T follicular helper cell (primary cell): ENCODE results near the gene ZC3HAV1L.
"Not testable (repeated sequence)": the region's sequence is repeated elsewhere in the genome, so short reads cannot be mapped to it uniquely, and the experiment has no call there.

ENCODE experiments used
- DNase-seq: peaks from one replicate; pipeline ENCODE4 v3.0.0-alpha.2; 2020; ENCODE audit warnings: low read depth

The ZC3HAV1L gene

DNA sequence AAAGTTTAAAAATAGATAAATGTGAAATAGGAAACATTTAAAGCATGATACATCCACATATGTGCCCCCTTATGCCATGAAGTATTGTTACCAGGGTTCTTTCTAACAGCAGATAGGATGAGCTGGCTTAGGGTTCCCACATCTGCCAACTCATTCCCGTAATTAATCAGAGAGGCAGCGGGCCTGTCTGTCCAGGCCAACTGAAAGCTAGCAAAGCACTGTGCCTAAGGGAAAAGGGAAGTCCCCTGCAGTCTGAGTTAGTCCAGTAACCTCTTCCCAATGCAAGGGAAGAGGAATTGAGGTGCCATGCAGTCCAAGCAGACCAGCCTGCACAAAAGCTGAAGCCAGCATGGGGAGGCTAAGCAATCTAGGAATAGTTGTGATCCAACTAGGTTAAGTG, 18.3 kb upstream of the ZC3HAV1L start:
- DNase-seq = no peak

DNA sequence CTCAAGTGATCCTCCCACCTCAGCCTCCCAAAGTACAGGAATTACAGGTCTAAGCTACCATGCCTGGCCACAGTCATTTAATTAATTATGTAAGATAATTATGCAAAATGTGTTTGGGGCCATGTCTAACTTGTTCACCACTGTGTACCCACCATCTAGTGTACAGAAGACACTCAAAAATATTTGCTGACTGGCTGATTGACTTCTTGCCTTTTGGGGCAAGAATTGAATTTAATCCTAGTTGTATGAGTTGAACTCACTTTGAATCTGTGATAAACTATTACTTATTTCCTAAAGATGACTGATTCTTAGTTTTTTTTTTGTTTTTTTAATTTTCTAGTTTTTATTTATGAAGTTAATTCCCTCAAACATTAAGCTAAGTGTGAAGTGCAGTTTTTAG, 15.8 kb upstream of the ZC3HAV1L start:
- DNase-seq = no peak

DNA sequence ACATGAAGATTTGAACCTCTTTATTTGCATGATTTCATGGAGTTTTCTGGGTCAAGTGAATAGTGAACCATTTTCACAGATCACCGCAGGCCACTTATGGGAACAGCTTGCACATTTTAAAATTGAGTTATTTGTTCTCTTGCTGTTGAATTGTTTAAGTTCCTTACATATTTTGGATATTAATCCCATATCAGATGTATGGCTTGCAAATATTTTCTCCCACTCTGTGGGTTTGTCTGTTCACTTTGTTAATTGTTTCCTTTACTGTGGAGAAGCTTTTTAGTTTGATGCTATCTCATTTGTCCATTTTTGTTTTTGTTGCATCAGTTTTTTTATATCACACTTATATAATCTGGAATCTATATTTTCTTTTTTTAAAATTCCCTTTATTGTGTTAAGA, 14.1 kb upstream of the ZC3HAV1L start:
- no peak for DNase-seq

DNA sequence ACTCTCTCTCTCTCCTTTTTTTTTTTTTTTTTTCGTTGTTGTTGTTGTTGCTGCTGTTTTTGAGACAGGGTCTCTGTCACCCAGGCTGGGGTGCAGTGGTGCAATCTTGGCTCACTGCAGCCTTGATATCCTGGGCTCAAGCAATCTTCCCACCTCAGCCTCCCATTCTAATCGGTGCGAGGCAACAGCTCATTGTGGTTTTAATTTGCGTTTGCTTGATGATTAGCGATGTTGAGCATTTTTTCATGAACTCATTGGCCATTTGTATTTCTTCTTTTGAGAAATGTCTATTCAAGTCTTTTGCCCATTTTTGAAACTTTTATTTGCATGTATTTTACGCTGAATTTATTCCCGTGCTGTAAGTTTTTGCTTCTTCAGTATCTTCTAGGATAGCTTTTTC, 13.3 kb upstream of the ZC3HAV1L start:
- no peak for DNase-seq

DNA sequence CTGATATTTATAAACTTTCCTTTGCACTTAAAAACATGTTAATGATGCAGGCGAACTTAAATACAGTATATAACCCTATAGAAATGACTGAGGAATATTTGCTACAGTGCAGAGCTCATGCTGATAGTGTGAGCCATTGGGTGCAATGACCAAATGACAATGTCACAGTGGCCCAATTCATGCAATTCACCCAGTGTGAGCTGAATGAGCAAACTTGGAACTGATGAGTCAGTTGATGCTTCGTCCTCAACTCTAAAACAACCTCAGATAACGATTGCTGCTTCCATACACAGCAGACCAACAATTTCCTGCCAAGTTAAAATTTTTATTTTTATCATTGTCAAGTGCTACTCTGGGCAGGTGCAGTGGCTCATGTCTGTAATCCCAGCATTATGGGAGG, 12.1 kb upstream of the ZC3HAV1L start:
- DNase-seq = no peak

DNA sequence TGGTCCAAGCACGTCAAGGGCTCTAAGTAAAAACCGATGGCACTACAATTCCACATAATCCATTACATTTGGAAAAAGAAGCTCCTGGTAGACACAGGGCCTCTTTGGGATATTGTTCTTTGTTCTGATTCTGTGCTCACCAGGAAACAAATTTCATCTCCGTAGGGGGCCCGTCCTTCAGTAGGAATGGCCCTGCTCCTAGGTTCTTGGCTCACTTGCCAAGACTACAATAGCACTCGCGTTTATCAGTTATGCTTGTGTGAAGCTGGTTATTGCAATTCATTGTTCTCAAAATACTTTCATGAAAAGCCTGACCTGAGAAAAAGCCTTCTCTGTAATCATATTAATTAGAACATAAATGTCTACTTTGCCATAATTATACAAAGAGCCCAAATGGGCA, 10.3 kb upstream of the ZC3HAV1L start:
- DNase-seq = no peak

DNA sequence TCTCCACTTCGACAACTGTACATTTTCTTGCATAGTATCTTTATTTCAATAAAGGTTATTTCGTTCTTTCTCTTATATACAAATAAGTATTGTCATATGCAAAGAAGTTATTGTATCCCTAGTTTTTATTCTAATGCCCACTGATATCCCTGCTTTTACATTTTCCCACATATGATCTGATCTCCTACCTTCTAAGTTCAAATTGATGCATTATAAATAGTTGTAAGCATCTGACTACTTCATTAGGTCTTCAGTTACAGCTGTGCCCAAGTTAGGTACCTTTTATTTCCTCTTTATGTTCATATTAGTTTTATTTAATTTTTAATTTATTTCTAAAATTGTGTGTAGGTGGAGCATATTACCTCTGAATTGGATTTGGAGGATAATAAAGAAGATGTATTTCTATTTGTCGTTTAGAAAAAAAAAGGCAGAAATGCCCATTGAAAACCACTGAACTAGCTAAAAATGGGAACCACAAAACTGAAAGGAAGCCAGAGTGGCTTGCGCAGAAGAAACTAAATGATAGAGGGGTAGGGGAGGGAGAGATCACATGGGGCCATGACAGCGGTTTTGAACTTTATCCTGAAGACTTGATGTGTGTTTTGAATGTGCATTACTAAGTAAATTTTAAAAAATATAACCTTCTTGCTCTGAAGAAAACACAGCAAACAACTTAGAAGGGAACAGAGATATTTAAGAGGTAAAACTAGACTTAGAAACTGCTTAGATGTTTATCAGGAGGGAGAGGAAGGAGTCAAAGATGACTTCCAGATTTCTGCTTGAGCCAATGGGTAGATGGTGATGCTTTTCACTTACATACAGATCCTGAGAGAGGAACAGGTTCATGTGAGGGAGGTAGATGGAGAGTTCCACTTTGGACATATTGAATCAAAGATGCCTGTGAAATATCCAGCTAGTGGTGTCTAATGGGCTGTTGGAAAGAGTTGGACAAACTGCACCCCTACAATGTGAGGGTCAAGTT, 9.3 kb upstream of the ZC3HAV1L start:
- no peak for DNase-seq

DNA sequence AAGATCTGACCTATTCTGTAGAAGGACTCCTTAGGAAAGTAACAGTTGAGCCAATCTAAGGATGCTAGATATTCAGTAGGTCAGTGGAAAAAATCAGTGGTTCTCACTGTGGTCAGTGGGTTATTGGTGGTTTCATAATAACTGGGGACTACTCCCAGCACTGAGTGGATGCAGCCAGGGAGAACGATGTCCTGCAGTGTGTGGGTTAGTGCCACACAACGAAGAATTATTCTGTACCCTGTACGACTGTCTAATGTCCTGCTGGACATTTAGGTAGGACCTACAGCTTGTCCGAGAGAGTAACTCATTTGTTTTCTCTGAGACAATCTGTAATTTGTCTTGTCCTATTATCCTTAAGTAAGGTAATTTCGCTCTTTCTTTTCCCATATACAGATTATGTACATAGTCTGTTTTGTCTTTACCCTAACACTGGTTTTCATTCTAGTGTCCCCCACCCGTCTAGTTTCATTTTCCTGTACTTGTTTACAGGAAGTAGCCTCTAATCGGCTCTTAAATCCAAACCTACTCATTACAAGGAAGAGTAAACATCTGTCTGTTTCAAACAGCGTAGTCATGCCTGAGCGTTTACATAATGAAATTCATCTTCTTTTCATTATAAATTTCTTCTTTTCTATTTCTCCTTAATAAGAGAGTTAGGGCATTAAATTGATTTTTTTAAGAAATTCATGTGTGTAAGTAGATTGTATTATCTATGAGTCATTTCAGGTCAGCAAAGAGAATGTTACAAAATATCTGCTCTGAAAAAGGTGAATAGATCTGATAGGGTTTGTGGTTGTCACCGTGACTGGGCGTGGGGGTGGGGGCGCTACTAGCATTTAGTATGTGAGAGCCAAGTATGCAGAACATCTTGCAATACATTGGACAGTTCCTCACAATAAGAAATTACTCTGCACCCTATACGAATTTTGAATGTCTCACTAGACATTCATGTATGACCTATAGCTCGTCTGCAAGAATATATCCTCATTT, 8.3 kb upstream of the ZC3HAV1L start:
- peak; percentile 58 for DNase-seq

DNA sequence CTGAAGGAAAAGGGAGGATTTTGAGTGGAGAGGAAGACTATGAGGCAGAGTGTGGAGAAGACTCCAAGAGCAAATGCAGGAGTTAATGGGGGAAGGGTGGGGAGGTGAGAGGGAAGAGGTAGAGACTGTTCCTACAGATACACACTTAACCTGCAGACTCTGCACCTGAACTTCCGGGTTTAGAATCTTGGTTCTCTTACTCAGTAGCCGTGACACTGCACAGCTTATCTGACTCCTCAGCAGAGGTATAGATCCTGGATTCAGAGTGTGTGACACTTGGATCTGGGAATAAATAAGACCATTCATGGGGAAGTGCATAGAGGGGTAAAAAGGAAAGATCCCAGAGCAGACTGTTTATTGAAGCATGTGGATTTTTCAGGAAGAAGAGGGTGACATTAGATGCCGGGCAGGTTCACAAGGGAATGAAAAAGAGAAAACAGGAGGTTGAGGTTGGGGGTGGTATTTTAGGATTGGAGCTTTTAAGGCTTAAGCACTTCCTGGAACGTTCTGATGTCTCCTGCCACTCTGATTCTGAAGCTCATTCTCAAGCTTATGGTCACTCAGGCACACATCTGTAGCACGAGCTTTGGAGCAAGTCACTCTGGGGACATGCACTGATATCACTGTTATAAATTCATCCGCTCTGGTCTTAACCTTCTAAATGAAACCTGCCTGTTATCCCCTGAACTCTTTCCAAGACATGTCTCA, 5.7 kb upstream of the ZC3HAV1L start:
- no peak for DNase-seq

DNA sequence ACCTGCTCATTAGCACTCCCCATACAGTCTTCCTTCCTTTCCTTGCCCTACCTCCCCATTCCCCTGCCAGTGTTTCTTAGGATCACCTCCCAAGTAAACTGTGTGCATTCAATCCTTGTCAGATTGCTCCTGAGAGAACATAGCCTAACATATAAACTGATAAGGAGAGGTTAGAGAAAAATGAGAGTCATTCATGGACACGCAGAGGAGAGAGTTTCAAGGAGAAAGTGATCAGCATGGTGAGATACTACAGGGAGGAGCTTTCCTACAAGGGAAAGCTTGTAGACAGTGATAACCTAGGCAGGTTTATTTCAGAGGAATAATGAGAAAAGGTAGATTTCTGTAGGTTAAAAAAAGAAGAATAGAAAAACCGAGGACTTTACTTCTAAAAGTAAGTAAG, 2.8 kb upstream of the ZC3HAV1L start:
- DNase-seq = no peak

DNA sequence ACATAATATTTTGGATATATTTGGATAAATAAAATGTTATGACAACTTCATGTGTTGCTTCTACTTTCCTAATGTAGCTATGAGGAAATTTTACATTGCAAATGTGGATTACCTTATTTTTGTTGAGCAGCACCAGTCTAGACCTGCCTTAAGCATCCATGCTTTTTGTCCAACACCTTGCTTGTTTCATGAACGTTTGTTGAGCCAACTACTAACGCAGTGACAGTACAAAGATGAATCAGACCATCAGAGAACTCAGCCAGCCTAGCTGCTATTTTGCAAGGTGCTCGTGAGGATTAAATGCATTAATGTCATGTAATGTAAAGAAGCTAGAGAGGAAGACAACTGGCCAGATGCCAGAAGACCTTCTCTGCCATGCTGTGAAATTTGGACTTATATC, 1.1 kb upstream of the ZC3HAV1L start:
- DNase-seq = no peak

DNA sequence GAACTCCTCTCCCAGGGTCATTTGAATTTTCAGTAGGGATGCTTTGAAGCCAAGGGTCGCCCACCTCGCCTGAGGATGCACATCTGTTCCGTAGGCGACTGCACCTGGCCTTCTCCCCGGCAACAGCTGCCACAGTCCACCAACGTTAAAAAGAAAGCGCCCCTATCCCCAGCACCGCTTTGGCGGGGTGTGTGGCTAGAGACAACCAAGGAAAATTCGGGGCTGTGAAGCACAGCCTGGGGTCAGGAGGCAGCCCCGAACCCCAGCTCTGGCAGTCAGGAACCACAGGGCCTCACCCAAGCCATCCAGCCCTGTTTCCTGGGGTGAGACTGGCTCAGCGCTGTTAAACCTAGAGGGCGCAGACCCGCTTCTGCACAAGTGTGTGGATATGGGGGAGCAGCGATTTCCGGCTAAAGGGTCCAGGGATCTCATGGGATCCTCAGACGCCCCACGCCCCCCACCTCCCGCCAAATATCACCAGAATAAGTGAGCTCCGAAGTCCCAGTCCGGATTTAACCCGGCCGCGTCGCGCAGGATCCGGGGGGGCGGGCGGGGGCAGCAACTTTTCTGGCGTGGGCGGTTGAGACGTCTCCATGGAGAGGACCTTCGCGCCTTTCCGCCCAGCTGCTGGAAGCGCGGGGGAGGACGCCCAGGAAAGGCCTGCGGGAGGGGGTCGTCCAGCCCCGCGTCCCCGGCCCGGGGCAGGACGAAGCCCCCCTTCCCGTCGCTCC, 822 bp downstream of the ZC3HAV1L start:
- DNase-seq = no peak

DNA sequence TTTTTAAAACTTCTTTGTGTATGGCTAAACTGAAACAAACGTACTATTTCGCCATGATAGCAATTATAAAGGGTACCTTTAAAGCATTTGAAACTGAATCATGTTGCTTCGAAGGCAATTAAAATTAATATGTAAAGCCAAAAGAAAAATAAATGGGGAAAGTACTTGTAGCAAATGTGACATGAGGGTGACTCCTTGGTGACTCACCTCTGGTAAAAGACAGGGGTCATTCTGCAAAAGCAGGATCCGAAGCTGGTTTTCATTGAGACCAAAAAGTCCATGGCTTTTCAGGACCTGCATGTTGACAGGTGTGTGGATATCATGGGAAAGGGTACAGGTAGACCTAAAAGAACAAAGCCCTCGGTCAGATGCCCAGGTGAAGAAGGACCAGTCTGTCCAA, 1.5 kb downstream of the ZC3HAV1L start:
- no peak for DNase-seq

DNA sequence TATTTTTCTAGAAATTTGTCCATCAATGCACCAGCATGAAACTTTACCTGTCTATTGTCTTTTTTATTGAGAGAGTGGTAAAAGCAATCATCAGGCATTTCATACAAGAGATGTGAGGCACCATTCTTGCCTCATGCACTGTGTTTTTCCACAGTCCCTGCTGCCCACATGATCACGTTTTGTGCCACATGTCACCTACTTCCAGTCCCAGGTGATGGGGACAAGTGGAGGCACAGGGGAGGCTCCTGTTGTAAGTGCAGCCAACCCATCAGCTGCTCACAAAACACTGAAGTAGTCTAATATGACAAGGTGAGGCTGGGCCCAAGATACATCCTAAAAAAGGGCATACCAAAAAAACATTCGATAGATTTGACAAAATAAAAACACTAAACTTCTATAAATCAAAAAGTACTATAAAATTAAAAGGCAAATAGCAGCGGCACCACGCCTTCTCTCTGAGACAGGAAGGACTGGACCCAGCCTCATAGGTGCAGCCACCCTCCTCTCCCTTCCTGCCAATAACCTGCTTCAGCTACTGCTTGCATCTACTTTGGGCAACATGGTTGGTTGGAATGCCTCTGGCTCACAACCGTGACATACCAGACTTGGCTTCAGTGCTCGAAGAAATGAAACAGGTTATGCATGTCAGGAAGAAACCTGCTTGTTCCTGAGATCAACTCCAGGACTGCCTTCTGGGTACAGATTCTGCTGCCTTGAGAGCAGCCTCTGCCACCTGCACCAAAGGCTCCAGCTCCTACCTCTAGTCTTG, 2.3 kb downstream of the ZC3HAV1L start:
- DNase-seq = no peak

DNA sequence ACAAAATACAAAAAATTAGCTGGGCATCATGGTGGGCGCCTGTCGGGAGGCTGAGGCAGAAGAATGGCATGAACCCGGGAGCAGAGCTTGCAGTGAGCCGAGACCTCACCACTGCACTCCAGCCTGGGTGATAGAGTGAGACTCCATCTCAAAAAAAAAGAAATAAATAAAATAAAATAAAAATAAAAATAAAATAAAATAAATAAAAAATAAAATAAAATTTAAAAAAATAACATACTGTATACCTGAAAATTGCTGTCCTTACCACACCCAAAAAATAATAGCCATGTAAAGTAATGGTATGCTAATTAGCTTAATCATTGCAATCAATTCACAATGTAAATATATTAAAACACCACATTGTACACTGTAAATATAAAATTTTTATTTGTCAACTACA, 3.4 kb downstream of the ZC3HAV1L start:
- DNase-seq = no peak

DNA sequence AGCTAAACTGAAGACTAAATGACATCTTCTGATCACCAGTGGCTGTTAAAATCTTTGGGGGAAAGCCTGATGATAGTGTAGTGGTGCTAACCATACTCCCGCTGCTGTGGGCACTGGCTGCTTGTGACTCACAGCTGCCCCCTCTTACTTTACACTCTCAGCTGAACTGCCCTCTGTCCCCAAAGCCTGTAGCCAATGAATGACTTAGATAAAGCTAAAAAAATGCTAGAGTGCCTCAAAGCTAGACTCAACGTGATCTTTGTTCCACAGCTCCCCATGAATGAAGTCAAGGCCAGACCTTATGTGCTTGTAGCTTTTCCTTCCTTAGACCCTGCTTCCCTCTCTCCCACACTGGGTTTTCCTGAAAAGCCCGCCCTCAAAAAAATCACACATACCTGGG, 6.5 kb downstream of the ZC3HAV1L start:
- no peak for DNase-seq

DNA sequence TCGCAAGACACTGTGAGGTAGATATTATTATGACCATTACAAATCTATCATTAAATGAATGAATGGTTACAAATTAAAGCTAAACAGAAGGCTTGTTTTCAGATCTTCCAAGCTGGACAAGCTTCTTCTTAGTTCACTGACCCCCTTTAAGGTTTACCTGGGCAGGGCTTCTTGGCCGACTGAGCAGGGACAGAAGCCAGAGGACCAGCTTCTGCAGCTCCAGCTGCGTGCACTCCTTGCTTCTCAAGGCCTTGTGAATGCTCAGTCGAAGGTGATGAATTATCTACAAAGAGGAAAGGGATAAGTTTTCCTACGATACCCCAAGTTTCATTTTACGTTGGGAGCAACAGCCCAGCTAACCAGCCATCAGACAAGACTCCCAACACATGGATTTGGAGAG, 9.3 kb downstream of the ZC3HAV1L start:
- no peak for DNase-seq

DNA sequence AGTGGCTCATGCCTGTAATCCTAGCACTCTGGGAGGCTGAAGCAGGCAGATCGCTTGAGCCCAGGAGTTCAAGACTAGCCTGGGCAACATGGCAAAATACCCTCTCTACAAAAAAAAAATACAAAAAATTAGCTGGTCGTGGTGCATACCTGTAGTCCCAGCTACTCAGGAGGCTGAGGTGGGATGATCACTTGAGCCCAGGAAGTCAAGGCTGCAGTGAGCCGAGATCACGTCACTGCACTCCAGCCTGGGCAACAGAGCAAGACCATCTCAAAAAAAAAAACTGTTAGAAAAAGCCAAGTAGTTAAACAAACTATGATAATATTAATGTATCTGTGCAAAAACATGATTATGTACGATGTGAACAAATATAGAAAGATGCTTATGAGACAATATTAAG, 10.0 kb downstream of the ZC3HAV1L start:
- DNase-seq = not testable (repeated sequence)

DNA sequence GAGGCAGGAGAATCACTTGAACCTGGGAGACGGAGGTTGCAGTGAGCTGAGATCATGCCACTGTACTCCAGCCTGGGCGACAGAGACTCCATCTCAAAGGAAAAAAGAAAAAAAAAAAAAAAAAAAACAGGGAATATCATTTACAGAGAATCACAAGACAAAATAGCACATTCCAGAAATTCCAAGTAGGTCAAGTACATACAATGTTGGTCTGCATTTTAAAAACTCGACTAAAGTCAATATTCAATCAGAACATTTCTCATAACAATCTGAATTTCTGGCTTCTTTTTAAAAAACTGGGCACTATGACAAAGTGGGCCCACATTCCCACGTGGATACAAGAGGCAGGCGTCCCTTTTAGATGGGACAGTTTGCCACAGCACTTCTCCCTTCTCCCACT, 12.8 kb downstream of the ZC3HAV1L start:
- no peak for DNase-seq

DNA sequence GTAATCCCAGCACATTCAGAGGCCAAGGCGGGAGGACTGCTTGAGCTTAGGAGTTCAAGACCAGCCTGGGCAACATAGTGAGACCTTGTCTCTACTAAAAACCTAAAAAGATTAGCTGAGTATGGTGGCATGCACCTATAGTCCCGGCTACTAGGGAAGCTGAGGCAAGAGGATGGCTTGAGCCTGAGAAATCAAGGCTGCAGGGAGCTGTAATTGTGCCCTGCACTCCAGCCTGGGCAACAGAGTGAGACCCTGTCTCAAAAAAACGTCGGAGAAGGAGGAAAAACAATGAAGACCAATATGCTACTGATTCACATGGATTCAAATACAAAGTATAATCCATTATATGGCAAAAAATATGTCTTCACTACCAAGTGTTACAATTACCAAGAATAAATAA, 13.6 kb downstream of the ZC3HAV1L start:
- DNase-seq = no peak

DNA sequence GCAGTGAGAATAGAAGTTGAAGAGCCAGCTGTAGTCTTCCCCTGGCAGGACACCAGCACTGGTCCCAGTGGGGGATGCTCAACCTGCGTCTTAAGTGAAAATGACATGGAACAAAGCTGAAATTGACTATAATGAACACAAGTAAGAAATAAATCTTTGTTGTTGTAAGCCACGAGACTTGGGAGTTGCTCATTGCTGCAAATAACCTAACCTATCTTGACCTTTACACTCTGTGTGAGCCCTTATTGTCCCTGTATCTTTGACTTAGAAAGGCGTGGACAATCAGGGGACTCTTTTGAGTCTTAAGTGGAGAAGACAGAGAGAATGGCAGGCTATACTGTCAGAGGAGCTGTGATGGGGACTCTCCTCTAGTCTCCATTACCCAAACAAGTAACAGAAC, 16.9 kb downstream of the ZC3HAV1L start:
- DNase-seq = no peak
